PC-9 (cell line): ENCODE measurements around the gene RAB4A. TPM values are rescaled to one million over a fixed set of nuclear protein-coding genes. Genes with fewer than 3 reads are reported as not detected.

Source experiments
- BruUV-seq: library from RNA; stranded (reverse); fragments of 400-500 nt; replicated peaks from 2 replicates; lab custom pipeline; 2021; lab: Mats Ljungman, UMichigan
- CTCF ChIA-PET: fragments of 300-600 bp; sonication (Branson Sonifier 250); formaldehyde crosslinking; loops from one replicate; lab custom pipeline; 2022; ENCODE audit warnings: antibody characterized with exemption; lab: Charles Lee
- POLR2A ChIA-PET: fragments of 300-600 bp; sonication (Branson Sonifier 250); formaldehyde crosslinking; loops from one replicate; lab custom pipeline; 2022; ENCODE audit warnings: antibody characterized with exemption; ENCODE audit not compliant: unreplicated experiment; lab: Charles Lee
- DNase-seq, 2 experiments: peaks; one replicate each; pipeline versions ENCODE4 v3.0.0 to v3.0.0-alpha.2; 2015 to 2022; ENCODE audit warnings: mixed read lengths in 1 of 2
- H2AFZ ChIP-seq: fragments of 200-600 bp; sonication (generic); 2 replicates; pipeline ENCODE4 v1.8.1; 2017; ENCODE audit warnings: antibody characterized with exemption
- H3F3A ChIP-seq: fragments of 200-600 bp; sonication (generic); 2 replicates; pipeline ENCODE4 v1.8.1; 2017; ENCODE audit warnings: antibody characterized with exemption, mild to moderate bottlenecking, low read depth; ENCODE audit not compliant: insufficient read depth
- H3K27ac ChIP-seq: fragments of 200-600 bp; sonication (generic); 2 replicates; pipeline ENCODE4 v1.6.1; 2016; ENCODE audit warnings: mixed run types
- H3K27me3 ChIP-seq: fragments of 200-600 bp; sonication (generic); 2 replicates; pipeline ENCODE4 v1.6.1; 2016; ENCODE audit warnings: low read depth, mixed run types; ENCODE audit not compliant: insufficient read depth
- H3K36me3 ChIP-seq: fragments of 200-600 bp; sonication (generic); 2 replicates; pipeline ENCODE4 v1.6.1; 2016; ENCODE audit warnings: low read depth, mixed run types
- H3K4me1 ChIP-seq: fragments of 200-600 bp; sonication (generic); replicated peaks from 2 replicates; pipeline ENCODE4 v1.6.1; 2016; ENCODE audit warnings: mixed run types; ENCODE audit not compliant: insufficient read depth
- H3K4me2 ChIP-seq: fragments of 200-600 bp; sonication (generic); 2 replicates; pipeline ENCODE4 v1.6.1; 2017; ENCODE audit warnings: mixed run types
- H3K4me3 ChIP-seq: fragments of 200-600 bp; sonication (generic); 2 replicates; pipeline ENCODE4 v1.6.1; 2016; ENCODE audit warnings: mixed run types
- H3K79me2 ChIP-seq: fragments of 200-600 bp; sonication (generic); 2 replicates; pipeline ENCODE4 v1.6.1; 2017; ENCODE audit warnings: low read depth, mixed run types
- H3K9me2 ChIP-seq: fragments of 200-600 bp; sonication (generic); 2 replicates; pipeline ENCODE4 v1.8.1; 2017; ENCODE audit warnings: mild to moderate bottlenecking; ENCODE audit not compliant: insufficient read depth
- H3K9me3 ChIP-seq: fragments of 200-600 bp; sonication (generic); 2 replicates; pipeline ENCODE4 v1.8.1; 2016; ENCODE audit warnings: low read depth; ENCODE audit not compliant: insufficient read depth
- H4K20me1 ChIP-seq: fragments of 200-600 bp; sonication (generic); 2 replicates; pipeline ENCODE4 v1.8.1; 2017; ENCODE audit not compliant: insufficient read depth
- EZH2 ChIP-seq: fragments of 200-600 bp; sonication (generic); IDR thresholded peaks from 2 replicates; pipeline ENCODE4 v1.8.0; 2017; ENCODE audit warnings: antibody characterized with exemption, low read depth
- intact Hi-C: fragments of 100-400 bp; cut with micrococcal nuclease; formaldehyde crosslinking; loops from one replicate; pipeline ENCODE4 v1.10.0; 2022; ENCODE audit not compliant: unreplicated experiment
- total RNA-seq: library from RNA; stranded (reverse); gene quantifications from 2 replicates; pipeline ENCODE4 v1.2.3, GENCODE V29; 2021
- TF ChIP-seq, protein P1 (sequence below): fragments of 200-600 bp; sonication (generic); conservative IDR thresholded peaks from 2 replicates; pipeline ENCODE4 v1.6.1; 2017; ENCODE audit warnings: mixed run types, antibody characterized with exemption, mild to moderate bottlenecking, moderate library complexity

RAB4A gene
- total RNA-seq, 1 experiment from 2014 or later = 29.0 TPM

DNA sequence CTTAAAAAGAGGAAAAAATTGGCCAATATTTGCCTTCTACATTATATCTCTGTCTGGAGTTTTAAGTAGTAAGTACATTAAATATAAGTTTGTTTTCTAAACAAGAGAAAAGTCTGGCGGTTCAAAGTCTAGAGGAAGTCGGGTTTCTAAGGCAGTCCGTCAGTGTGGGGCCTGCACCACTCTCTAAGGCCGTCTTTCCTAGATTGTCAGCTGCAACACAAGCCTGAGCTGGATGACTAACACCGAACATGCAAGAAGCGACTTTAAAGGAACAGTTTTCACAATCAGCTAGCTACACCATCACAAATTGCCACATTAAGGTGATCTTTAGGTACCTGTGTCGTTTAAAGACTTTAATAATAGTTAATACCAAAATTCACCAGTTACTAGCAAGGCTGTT lies 52.3 kb downstream of the RAB4A start:
- POLR2A ChIA-PET = no interaction called here
- BruUV-seq = no TSS peak

DNA sequence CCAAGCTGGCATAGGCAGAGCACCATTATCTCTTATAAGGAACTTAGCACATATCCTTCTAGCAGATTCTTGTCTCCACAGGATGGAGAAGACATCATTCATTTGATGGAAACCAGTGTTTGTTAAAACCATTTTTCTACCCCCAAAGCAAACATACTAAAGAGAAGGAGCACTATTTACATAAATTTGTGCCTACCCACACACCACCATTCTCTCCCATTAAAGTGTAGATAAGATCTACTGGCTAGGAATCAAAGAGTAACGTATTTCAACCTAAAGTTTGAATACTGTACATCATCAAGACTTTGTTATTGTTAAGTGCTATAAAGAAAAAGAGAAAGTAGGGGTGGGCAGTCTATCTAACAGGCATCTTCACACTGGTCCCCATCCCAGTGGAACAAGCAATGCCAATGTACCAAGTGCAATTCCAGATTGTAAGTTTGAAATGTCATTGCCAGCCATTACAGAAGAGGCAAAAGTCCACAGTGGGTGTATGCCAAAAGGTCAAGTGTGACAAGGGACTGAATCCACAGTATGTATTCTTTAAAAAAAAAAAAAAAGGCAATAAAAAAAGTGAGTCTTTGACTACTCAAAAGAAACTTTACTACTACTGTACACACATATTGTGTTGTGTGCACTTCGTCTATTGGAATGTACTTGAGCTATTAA lies 53.1 kb downstream of the RAB4A start:
- Histone ChIP-seq H4K20me1 (no peaks in the 10 kb centered on the region), H3K9me2 (no peaks in the 10 kb centered on the region), H3K4me2 (no peak overlapping the region), H3K79me2 (no peaks in the 10 kb centered on the region), H3K4me3 (no peak overlapping the region), H3F3A (no peaks in the 10 kb centered on the region), H3K9me3 (no peaks in the 10 kb centered on the region), H3K36me3 (0 out of 2 replicates have a peak, but pooled peaks cover 6% of the 10 kb centered on the region), H2AFZ (no peak overlapping the region), H3K27me3 (no peaks in the 10 kb centered on the region), H3K4me1 (no peaks in the 10 kb centered on the region), H3K27ac (no peak overlapping the region)
- intact Hi-C loops = no loop called here
- DNase-seq = no peak
- ChIA-PET POLR2A (no interaction called here), CTCF (no interaction called here)
- no TSS peak for BruUV-seq
- TF ChIP-seq, protein P1, sequence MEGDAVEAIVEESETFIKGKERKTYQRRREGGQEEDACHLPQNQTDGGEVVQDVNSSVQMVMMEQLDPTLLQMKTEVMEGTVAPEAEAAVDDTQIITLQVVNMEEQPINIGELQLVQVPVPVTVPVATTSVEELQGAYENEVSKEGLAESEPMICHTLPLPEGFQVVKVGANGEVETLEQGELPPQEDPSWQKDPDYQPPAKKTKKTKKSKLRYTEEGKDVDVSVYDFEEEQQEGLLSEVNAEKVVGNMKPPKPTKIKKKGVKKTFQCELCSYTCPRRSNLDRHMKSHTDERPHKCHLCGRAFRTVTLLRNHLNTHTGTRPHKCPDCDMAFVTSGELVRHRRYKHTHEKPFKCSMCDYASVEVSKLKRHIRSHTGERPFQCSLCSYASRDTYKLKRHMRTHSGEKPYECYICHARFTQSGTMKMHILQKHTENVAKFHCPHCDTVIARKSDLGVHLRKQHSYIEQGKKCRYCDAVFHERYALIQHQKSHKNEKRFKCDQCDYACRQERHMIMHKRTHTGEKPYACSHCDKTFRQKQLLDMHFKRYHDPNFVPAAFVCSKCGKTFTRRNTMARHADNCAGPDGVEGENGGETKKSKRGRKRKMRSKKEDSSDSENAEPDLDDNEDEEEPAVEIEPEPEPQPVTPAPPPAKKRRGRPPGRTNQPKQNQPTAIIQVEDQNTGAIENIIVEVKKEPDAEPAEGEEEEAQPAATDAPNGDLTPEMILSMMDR = no peak
- no peak for TF ChIP-seq EZH2

More for the DNA sequence above, 52.3 kb downstream of the RAB4A start:
- Histone ChIP-seq H3K4me2 (no peak overlapping the region), H2AFZ (no peak overlapping the region), H3K27ac (no peak overlapping the region), H3K4me1 (no peaks in the 10 kb centered on the region), H3F3A (no peaks in the 10 kb centered on the region), H3K27me3 (no peaks in the 10 kb centered on the region), H3K9me3 (no peaks in the 10 kb centered on the region), H3K36me3 (0 out of 2 replicates have a peak, but pooled peaks cover 6% of the 10 kb centered on the region), H3K79me2 (no peaks in the 10 kb centered on the region), H4K20me1 (no peaks in the 10 kb centered on the region), H3K9me2 (no peaks in the 10 kb centered on the region), H3K4me3 (no peak overlapping the region)
- CTCF ChIA-PET = no interaction called here
- intact Hi-C loops = no loop called here
- TF ChIP-seq, protein P1 = no peak
- no peak for TF ChIP-seq EZH2
- no peak for DNase-seq

DNA sequence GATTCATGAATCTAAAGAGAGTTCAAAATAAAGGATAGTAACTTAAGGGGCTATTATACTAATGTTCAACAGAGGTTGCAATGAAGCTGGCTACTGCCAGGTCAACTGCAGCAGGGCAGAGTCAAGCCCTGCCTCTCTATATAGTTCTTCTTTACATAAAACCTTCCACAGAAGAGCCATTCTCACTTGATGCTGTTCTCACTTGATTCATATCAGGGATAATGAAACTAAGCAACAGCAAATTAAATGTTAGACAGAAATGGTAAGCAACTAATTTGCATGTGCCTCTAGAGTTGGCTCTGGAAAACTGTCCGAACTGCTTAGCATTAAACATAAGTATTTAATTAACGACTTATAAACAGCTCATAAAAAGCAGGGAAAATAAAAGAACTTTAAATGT lies 54.5 kb downstream of the RAB4A start:
- CTCF ChIA-PET = no interaction called here
- BruUV-seq = no TSS peak
- no peaks in the 10 kb centered on the region for H3K9me3 ChIP-seq
- H3K4me2 ChIP-seq = no peak overlapping the region
- POLR2A ChIA-PET = no interaction called here
- no peak for DNase-seq
- H3K27me3 ChIP-seq = no peaks in the 10 kb centered on the region
- no peaks in the 10 kb centered on the region for H3K79me2 ChIP-seq
- no peaks in the 10 kb centered on the region for H3K4me1 ChIP-seq
- H3K4me3 ChIP-seq = no peak overlapping the region
- H4K20me1 ChIP-seq = no peaks in the 10 kb centered on the region
- H3K27ac ChIP-seq = no peak overlapping the region
- intact Hi-C loops = no loop called here
- TF ChIP-seq, protein P1 = no peak
- no peak for TF ChIP-seq EZH2
- H3K36me3 ChIP-seq = 0 out of 2 replicates have a peak, but pooled peaks cover 6% of the 10 kb centered on the region
- no peak overlapping the region for H2AFZ ChIP-seq
- no peaks in the 10 kb centered on the region for H3F3A ChIP-seq
- H3K9me2 ChIP-seq = no peaks in the 10 kb centered on the region
